Skeletal muscle tissue (tissue), 4 donors: Measurements from ENCODE around the gene MORN4. TPM values are rescaled to one million over a fixed set of nuclear protein-coding genes. Genes with fewer than 3 reads are reported as not detected.

ENCODE experiments used
- H3K27ac ChIP-seq: one replicate; pipeline ENCODE4 v1.7.0; 2013; ENCODE audit warnings: mild to moderate bottlenecking, low read depth, low read length, inconsistent platforms
- H3K27me3 ChIP-seq, 3 donors: one replicate each; pipeline ENCODE4 v1.7.0; 2013; ENCODE audit warnings: low read length in 3 of 3; ENCODE audit not compliant: control insufficient read depth in 3 of 3, insufficient read depth in 3 of 3
- H3K36me3 ChIP-seq, 3 donors: one replicate each; pipeline ENCODE4 v1.7.0; 2013; ENCODE audit warnings: low read length in 3 of 3; ENCODE audit not compliant: control insufficient read depth in 3 of 3, insufficient read depth in 3 of 3
- H3K4me1 ChIP-seq, 3 donors: one replicate each; pipeline ENCODE4 v1.7.0; 2013; ENCODE audit warnings: low read length in 3 of 3, mild to moderate bottlenecking in 3 of 3; ENCODE audit not compliant: control insufficient read depth in 3 of 3, insufficient read depth in 3 of 3
- H3K4me3 ChIP-seq, 3 donors: one replicate each; pipeline ENCODE4 v1.7.0; 2013; ENCODE audit warnings: low read length in 3 of 3
- H3K9ac ChIP-seq, 3 donors: one replicate each; pipeline ENCODE4 v1.7.0; 2013; ENCODE audit warnings: low read length in 3 of 3, mild to moderate bottlenecking in 3 of 3, moderate library complexity in 2 of 3, low read depth in 1 of 3
- H3K9me3 ChIP-seq, 3 donors: one replicate each; pipeline ENCODE4 v1.7.0; 2013; ENCODE audit warnings: low read length in 3 of 3; ENCODE audit not compliant: control insufficient read depth in 3 of 3
- total RNA-seq: library from RNA; depleted of rRNA; stranded (reverse); fragments of >200 nt; gene quantifications from one replicate; pipeline ENCODE4 v1.2.3, GENCODE V29; 2014
- donor health status: Osteomylitis.

MORN4 gene
- total RNA-seq, 1 donor from 2014 or later = 1.0 TPM

- Histone ChIP-seq H3K27ac (no peak overlapping the region), H3K9me3 (no peaks in the 10 kb centered on the region), H3K27me3 (no peaks in the 10 kb centered on the region), H3K9ac (no peak overlapping the region), H3K4me3 (no peak overlapping the region), H3K36me3 (peaks cover 2 to 16% (median 10%) of the 10 kb centered on the region in 3 donors), H3K4me1 (peaks cover 24 to 25% (median 24%) of the 10 kb centered on the region in 3 donors)
Measured at GRCh38 chr10:97566336-97566996, 66.8 kb downstream of the MORN4 start.

- Histone ChIP-seq H3K27ac (no peak overlapping the region), H3K9me3 (no peaks in the 10 kb centered on the region), H3K27me3 (no peaks in the 10 kb centered on the region), H3K4me3 (no peak overlapping the region), H3K4me1 (peaks cover 10 to 17% (median 12%) of the 10 kb centered on the region in 3 donors), H3K9ac (no peak overlapping the region), H3K36me3 (peaks cover 2 to 12% (median 10%) of the 10 kb centered on the region in 3 donors)
Measured at GRCh38 chr10:97564776-97565175, 68.5 kb downstream of the MORN4 start.

Other genes starting within 250 kb of the MORN4 start
- 15.1 TPM for gene RRP12, start 232.2 kb downstream of the MORN4 start, total RNA-seq
- 57.9 TPM for gene PGAM1, start 207.3 kb downstream of the MORN4 start, total RNA-seq
- 27.1 TPM for gene EXOSC1, start 187.5 kb downstream of the MORN4 start, total RNA-seq
- gene ZDHHC16, start 187.3 kb downstream of the MORN4 start, total RNA-seq = 32.4 TPM
- 47.0 TPM for gene MMS19, start 135.1 kb downstream of the MORN4 start, total RNA-seq
- 8.4 TPM for gene UBTD1, start 134.6 kb downstream of the MORN4 start, total RNA-seq
- 8.9 TPM for gene ANKRD2, start 60.7 kb downstream of the MORN4 start, total RNA-seq
- gene HOGA1, start 49.1 kb downstream of the MORN4 start, total RNA-seq = 1.6 TPM
- under 0.01 TPM for gene C10orf62, start 43.8 kb downstream of the MORN4 start, total RNA-seq
- 5.2 TPM for gene PI4K2A, start 7.2 kb upstream of the MORN4 start, total RNA-seq
- gene AVPI1, start 53.7 kb upstream of the MORN4 start, total RNA-seq = 5.2 TPM
- gene MARVELD1, start 80.2 kb upstream of the MORN4 start, total RNA-seq = 17.2 TPM
- gene ZFYVE27, start 103.6 kb upstream of the MORN4 start, total RNA-seq = 8.4 TPM
- 1.6 TPM for gene SFRP5, start 138.5 kb upstream of the MORN4 start, total RNA-seq
- gene GOLGA7B, start 216.3 kb upstream of the MORN4 start, total RNA-seq = not detected